H9 (cell line): ENCODE measurements around the gene TACR2. TPM values are rescaled to one million over a fixed set of nuclear protein-coding genes. Genes with fewer than 3 reads are reported as not detected.

Source experiments
- DNase-seq: peaks from one replicate; pipeline ENCODE4 v3.0.0-alpha.2; 2017
- H2AFZ ChIP-seq: one replicate; pipeline ENCODE4 v1.6.1; 2013; ENCODE audit warnings: mild to moderate bottlenecking, low read length, control low read depth, moderate library complexity
- H2AK5ac ChIP-seq: 2 replicates; pipeline ENCODE4 v1.6.1; 2013; ENCODE audit warnings: low read length, control low read depth, mixed read lengths; ENCODE audit not compliant: insufficient read length
- H2BK120ac ChIP-seq: one replicate; pipeline ENCODE4 v1.6.1; 2013; ENCODE audit warnings: low read depth, mild to moderate bottlenecking, low read length, control low read depth, inconsistent platforms; ENCODE audit not compliant: poor library complexity, severe bottlenecking
- H2BK12ac ChIP-seq: 2 replicates; pipeline ENCODE4 v1.6.1; 2013; ENCODE audit warnings: low read length, control low read depth, mixed read lengths, low read depth; ENCODE audit not compliant: insufficient read length
- H2BK15ac ChIP-seq: 2 replicates; pipeline ENCODE4 v1.6.1; 2013; ENCODE audit warnings: low read depth, low read length, control low read depth
- H2BK20ac ChIP-seq: one replicate; pipeline ENCODE4 v1.6.1; 2013; ENCODE audit warnings: low read depth, mild to moderate bottlenecking, low read length, control low read depth, inconsistent platforms; ENCODE audit not compliant: poor library complexity, severe bottlenecking
- H2BK5ac ChIP-seq: 2 replicates; pipeline ENCODE4 v1.6.1; 2013; ENCODE audit warnings: low read length, control low read depth, mixed read lengths; ENCODE audit not compliant: insufficient read length
- H3K14ac ChIP-seq: 2 replicates; pipeline ENCODE4 v1.6.1; 2013; ENCODE audit warnings: low read length, control low read depth; ENCODE audit not compliant: insufficient read depth
- H3K18ac ChIP-seq: 2 replicates; pipeline ENCODE4 v1.6.1; 2013; ENCODE audit warnings: low read depth, mild to moderate bottlenecking, mixed read lengths, low read length, control low read depth; ENCODE audit not compliant: insufficient read length
- H3K23ac ChIP-seq: 2 replicates; pipeline ENCODE4 v1.6.1; 2013; ENCODE audit warnings: low read length, control low read depth, mixed read lengths, low read depth; ENCODE audit not compliant: insufficient read length
- H3K23me2 ChIP-seq: 2 replicates; pipeline ENCODE4 v1.6.1; 2013; ENCODE audit warnings: low read depth, mild to moderate bottlenecking, mixed read lengths, low read length, control low read depth; ENCODE audit not compliant: insufficient read length, poor library complexity, severe bottlenecking
- H3K27ac ChIP-seq: 2 replicates; pipeline ENCODE4 v1.5.1; 2013; ENCODE audit warnings: low read length, control low read depth, mixed read lengths, low read depth; ENCODE audit not compliant: insufficient read length
- H3K27me3 ChIP-seq: 2 replicates; pipeline ENCODE4 v1.6.1; 2013; ENCODE audit warnings: low read length, control low read depth, inconsistent platforms; ENCODE audit not compliant: insufficient read depth
- H3K4ac ChIP-seq: 2 replicates; pipeline ENCODE4 v1.6.1; 2013; ENCODE audit warnings: low read depth, mild to moderate bottlenecking, control low read depth, inconsistent platforms, low read length, moderate library complexity
- H3K4me1 ChIP-seq: 2 replicates; pipeline ENCODE4 v1.6.1; 2013; ENCODE audit warnings: low read length, control low read depth, inconsistent platforms; ENCODE audit not compliant: insufficient read depth
- H3K4me2 ChIP-seq: 2 replicates; pipeline ENCODE4 v1.6.1; 2013; ENCODE audit warnings: low read length, control low read depth, mixed read lengths; ENCODE audit not compliant: insufficient read length, insufficient read depth
- H3K56ac ChIP-seq: 2 replicates; pipeline ENCODE4 v1.6.1; 2013; ENCODE audit warnings: low read depth, mild to moderate bottlenecking, mixed read lengths, low read length, control low read depth; ENCODE audit not compliant: insufficient read length
- H3K79me1 ChIP-seq: 2 replicates; pipeline ENCODE4 v1.6.1; 2013; ENCODE audit warnings: low read depth, mild to moderate bottlenecking, moderate library complexity, low read length, control low read depth, inconsistent platforms; ENCODE audit not compliant: insufficient read depth, poor library complexity, severe bottlenecking
- H3K79me2 ChIP-seq: 2 replicates; pipeline ENCODE4 v1.6.1; 2013; ENCODE audit warnings: low read length, control low read depth, inconsistent platforms; ENCODE audit not compliant: insufficient read depth
- H3K9ac ChIP-seq: 2 replicates; pipeline ENCODE4 v1.6.1; 2013; ENCODE audit warnings: low read length, control low read depth, mixed read lengths; ENCODE audit not compliant: insufficient read length; ENCODE audit errors: extremely low read depth
- H3K9me3 ChIP-seq: one replicate; pipeline ENCODE4 v1.6.1; 2013; ENCODE audit warnings: low read depth, low read length, inconsistent platforms; ENCODE audit not compliant: control insufficient read depth
- H3T11ph ChIP-seq: one replicate; pipeline ENCODE4 v1.6.1; 2013; ENCODE audit warnings: mild to moderate bottlenecking, low read length, control low read depth, inconsistent platforms
- H4K20me1 ChIP-seq: one replicate; pipeline ENCODE4 v1.6.1; 2013; ENCODE audit not compliant: control insufficient read depth, insufficient read length, insufficient read depth
- H4K5ac ChIP-seq: 2 replicates; pipeline ENCODE4 v1.6.1; 2013; ENCODE audit warnings: low read depth, mild to moderate bottlenecking, mixed read lengths, low read length, control low read depth; ENCODE audit not compliant: insufficient read length
- H4K8ac ChIP-seq: replicated peaks from 2 replicates; pipeline ENCODE4 v1.6.1; 2013; ENCODE audit warnings: low read length, control low read depth, mixed read lengths, low read depth; ENCODE audit not compliant: insufficient read length
- H4K91ac ChIP-seq: 2 replicates; pipeline ENCODE4 v1.6.1; 2013; ENCODE audit warnings: low read depth, mild to moderate bottlenecking, moderate library complexity, mixed read lengths, low read length, control low read depth; ENCODE audit not compliant: insufficient read length
- H3K27ac Mint-ChIP-seq, 3 experiments: 2 replicates in 2 of 3; 3 replicates in 1 of 3; pipeline ENCODE4 v1.8.0; 2020 to 2021; ENCODE audit warnings: mixed read lengths in 3 of 3, mild to moderate bottlenecking in 1 of 3, moderate library complexity in 1 of 3
- H3K27me3 Mint-ChIP-seq: 2 replicates; pipeline ENCODE4 v1.8.0; 2021; ENCODE audit warnings: low read depth, mild to moderate bottlenecking, moderate library complexity, mixed read lengths
- H3K36me3 Mint-ChIP-seq, 3 experiments: 2 replicates in 2 of 3; 3 replicates in 1 of 3; pipeline ENCODE4 v1.8.0; 2020 to 2021; ENCODE audit warnings: low read depth in 3 of 3, mixed read lengths in 3 of 3; ENCODE audit not compliant: insufficient read depth in 1 of 3
- H3K4me1 Mint-ChIP-seq, 2 experiments: 2 replicates each; pipeline ENCODE4 v1.8.0; 2020; ENCODE audit warnings: mixed read lengths in 2 of 2
- H3K4me3 Mint-ChIP-seq, 2 experiments: 2 replicates in 1 of 2; 3 replicates in 1 of 2; pipeline ENCODE4 v1.8.0; 2020 to 2021; ENCODE audit warnings: mild to moderate bottlenecking in 2 of 2, mixed read lengths in 2 of 2, moderate library complexity in 1 of 2
- H3K9me3 Mint-ChIP-seq, 2 experiments: 2 replicates in 1 of 2; 3 replicates in 1 of 2; pipeline ENCODE4 v1.8.0; 2020; ENCODE audit warnings: mild to moderate bottlenecking in 2 of 2, mixed read lengths in 2 of 2, moderate library complexity in 1 of 2
- WGBS: extraction: QIAGEN DNeasy Blood & Tissue Kit; methylation state at CpG from one replicate; pipeline ENCODE4 v1.1.7; 2013; ENCODE audit warnings: missing lambda C conversion rate, low lambda C conversion rate, mixed read lengths; ENCODE audit not compliant: insufficient read length; ENCODE audit errors: extremely low coverage; 5-methylcytosine and 5-hydroxymethylcytosine counted together
- total RNA-seq: library from RNA; stranded (reverse); gene quantifications from 2 replicates; pipeline ENCODE4 v1.2.1, GENCODE V29; 2021
- TF ChIP-seq, protein P1 (sequence below): fragments of 200-600 bp; sonication (generic); conservative IDR thresholded peaks from 3 replicates; pipeline ENCODE4 v1.8.0; 2021; ENCODE audit warnings: antibody characterized with exemption, mild to moderate bottlenecking

TACR2 gene
- total RNA-seq, 1 experiment from 2014 or later = not detected

GRCh38 chr10:69358148-69358795 lies 58.4 kb downstream of the TACR2 start:
- peak overlapping the region in 1 of 3 experiments; percentile 70; a peak in 2 of 7 replicates for H3K27ac Mint-ChIP-seq
- no peak overlapping the region for H3K9ac ChIP-seq
- DNase-seq = no peak

More at GRCh38 chr10:69358148-69358795, 58.4 kb downstream of the TACR2 start:
- H2BK5ac ChIP-seq = no peak overlapping the region
- H3K23ac ChIP-seq = no peak overlapping the region
- peaks cover 8% of the 10 kb centered on the region; the same call in 1 of the 2 replicates for H3K79me2 ChIP-seq
- H3K79me1 ChIP-seq = peaks cover 9% of the 10 kb centered on the region
- TF ChIP-seq, protein P1, sequence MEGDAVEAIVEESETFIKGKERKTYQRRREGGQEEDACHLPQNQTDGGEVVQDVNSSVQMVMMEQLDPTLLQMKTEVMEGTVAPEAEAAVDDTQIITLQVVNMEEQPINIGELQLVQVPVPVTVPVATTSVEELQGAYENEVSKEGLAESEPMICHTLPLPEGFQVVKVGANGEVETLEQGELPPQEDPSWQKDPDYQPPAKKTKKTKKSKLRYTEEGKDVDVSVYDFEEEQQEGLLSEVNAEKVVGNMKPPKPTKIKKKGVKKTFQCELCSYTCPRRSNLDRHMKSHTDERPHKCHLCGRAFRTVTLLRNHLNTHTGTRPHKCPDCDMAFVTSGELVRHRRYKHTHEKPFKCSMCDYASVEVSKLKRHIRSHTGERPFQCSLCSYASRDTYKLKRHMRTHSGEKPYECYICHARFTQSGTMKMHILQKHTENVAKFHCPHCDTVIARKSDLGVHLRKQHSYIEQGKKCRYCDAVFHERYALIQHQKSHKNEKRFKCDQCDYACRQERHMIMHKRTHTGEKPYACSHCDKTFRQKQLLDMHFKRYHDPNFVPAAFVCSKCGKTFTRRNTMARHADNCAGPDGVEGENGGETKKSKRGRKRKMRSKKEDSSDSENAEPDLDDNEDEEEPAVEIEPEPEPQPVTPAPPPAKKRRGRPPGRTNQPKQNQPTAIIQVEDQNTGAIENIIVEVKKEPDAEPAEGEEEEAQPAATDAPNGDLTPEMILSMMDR = peak; percentile 42; the same call in 2 of the 3 replicates
- H3K4ac ChIP-seq = no peak overlapping the region
- Mint-ChIP-seq H3K9me3 (no peaks in the 10 kb centered on the region), H3K27me3 (no peaks in the 10 kb centered on the region), H3K4me3 (no peak overlapping the region; a peak in 1 of 5 replicates), H3K36me3 (peaks cover 10 to 31% (median 14%) of the 10 kb centered on the region in 3 experiments; a peak in 6 of 7 replicates), H3K4me1 (peaks cover 19 to 20% of the 10 kb centered on the region in 2 experiments)
- H4K20me1 ChIP-seq = no peaks in the 10 kb centered on the region
- H3K14ac ChIP-seq = no peak overlapping the region
- H2BK12ac ChIP-seq = no peak overlapping the region
- no peak overlapping the region for H2AFZ ChIP-seq
- no peaks in the 10 kb centered on the region for H3K9me3 ChIP-seq
- no peak overlapping the region for H2AK5ac ChIP-seq
- no peak overlapping the region for H4K91ac ChIP-seq
- no peak overlapping the region for H3K56ac ChIP-seq
- no peak overlapping the region for H2BK15ac ChIP-seq
- no peak overlapping the region for H3T11ph ChIP-seq
- no peak overlapping the region for H4K8ac ChIP-seq
- no CpG with 5 or more reads among the region's 12 CpGs for WGBS
- H3K27me3 ChIP-seq = no peaks in the 10 kb centered on the region
- H3K18ac ChIP-seq = no peak overlapping the region
- no peak overlapping the region for H3K27ac ChIP-seq
- peaks cover 8% of the 10 kb centered on the region; the same call in 1 of the 2 replicates for H3K4me1 ChIP-seq
- no peak overlapping the region for H2BK20ac ChIP-seq
- no peak overlapping the region for H2BK120ac ChIP-seq
- H3K23me2 ChIP-seq = no peaks in the 10 kb centered on the region
- H4K5ac ChIP-seq = no peak overlapping the region
- H3K4me2 ChIP-seq = no peak overlapping the region
